Activated T-helper 2 cell treated with anti-CD3 and anti-CD28 coated beads, Interferon-gamma antibody, Interleukin-2, Interleukin-4, amounts not matched to agents 10 μg/mL and 5 μg/mL and 100 μg/mL, durations not matched to agents 14 hours and 24 hours and 36 hours (primary cell): Measurements from ENCODE around the gene ZEB2. TPM values are rescaled to one million over a fixed set of nuclear protein-coding genes. Genes with fewer than 3 reads are reported as not detected.

ENCODE experiments used
- DNase-seq: peaks from one replicate; pipeline ENCODE4 v3.0.0; 2021; ENCODE audit warnings: low spot score
- H3K27ac Mint-ChIP-seq: one replicate; pipeline ENCODE4 v1.8.0; 2021; ENCODE audit warnings: mixed read lengths
- H3K27me3 Mint-ChIP-seq: one replicate; pipeline ENCODE4 v1.8.0; 2021; ENCODE audit warnings: low read depth, mixed read lengths
- H3K36me3 Mint-ChIP-seq: one replicate; pipeline ENCODE4 v1.8.0; 2021; ENCODE audit warnings: low read depth, mixed read lengths
- H3K4me1 Mint-ChIP-seq: one replicate; pipeline ENCODE4 v1.8.0; 2021; ENCODE audit warnings: low read depth, mixed read lengths
- H3K4me3 Mint-ChIP-seq: one replicate; pipeline ENCODE4 v1.8.0; 2021; ENCODE audit warnings: low read depth, mild to moderate bottlenecking, moderate library complexity, mixed read lengths
- H3K9me3 Mint-ChIP-seq: one replicate; pipeline ENCODE4 v1.8.0; 2021; ENCODE audit warnings: mixed read lengths
- intact Hi-C: fragments of 100-400 bp; cut with micrococcal nuclease; formaldehyde crosslinking; loops from one replicate; pipeline ENCODE4 v1.15.1; 2023
- total RNA-seq: library from RNA; stranded (reverse); gene quantifications from 2 replicates; pipeline ENCODE4 v1.2.3, GENCODE V29; 2022

Gene ZEB2
- 50.9 and 53.2 TPM in 2 replicates for total RNA-seq

DNA sequence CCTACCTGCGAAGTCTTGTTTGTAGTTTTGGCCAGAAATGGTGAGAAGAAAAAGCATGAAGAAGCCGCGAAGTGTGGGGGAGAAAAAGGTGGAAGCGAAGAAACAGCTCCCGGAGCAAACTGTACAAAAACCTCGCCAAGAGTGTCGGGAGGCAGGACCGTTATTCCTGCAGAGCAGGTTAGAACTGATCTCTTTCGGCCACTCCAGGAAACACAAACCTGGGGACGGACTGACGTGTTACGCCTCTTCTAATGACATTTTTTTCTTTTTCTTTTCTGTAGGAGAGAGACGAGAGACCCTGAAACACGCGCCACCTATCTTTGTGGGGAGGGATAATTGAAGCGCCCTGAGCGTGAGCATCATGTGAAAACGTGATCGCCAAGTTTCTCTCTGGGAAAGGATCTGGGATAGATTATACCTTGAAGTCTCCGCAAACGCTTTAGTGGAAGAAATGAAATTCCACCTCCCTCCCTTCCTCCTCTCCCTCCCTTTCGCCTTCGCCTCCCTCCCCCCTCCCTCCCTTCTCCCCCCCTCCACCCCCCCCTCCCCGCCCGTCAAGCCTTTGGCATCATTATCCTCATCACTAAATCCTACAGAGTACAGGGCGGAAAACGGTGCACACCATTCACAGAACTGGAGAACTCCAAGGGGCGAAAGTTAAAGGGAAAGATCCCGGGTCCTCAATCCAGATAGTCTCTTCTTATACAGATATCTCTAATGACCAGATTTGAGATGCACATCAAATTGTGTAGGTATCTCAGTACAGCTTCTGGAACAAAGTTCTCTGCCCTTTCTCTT, at the start of gene ZEB2:
TSS of gene ZEB2 (minus strand) at position 186 of the 798 bp plus-strand sequence. CDS start 2,769 bp downstream, outside the sequence.
- H3K4me3 Mint-ChIP-seq = peak within 1 kb of the TSS; percentile 45

DNA sequence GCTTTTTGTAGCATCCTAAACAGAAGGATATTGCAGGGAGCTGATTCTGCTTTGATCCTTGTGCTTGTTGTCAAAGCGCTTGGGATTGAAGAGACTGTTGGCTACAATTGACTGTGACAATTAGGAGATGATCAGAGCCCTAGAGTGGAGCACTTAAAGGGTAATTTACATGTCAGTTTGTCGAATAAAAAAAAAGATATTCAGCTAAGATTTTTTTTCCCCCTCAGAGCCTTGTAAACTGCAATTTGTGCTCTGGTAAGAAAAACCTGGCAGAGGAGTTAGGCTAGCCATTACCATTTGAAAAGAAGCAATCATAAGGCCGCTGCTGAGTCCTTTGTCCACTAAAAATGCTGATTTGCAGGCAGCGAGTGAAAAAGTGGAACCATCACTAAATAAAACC, 47.8 kb upstream of the ZEB2 start:
- Mint-ChIP-seq H3K36me3 (no peaks in the 10 kb centered on the region), H3K4me3 (no peak overlapping the region)

More for the DNA sequence above, at the start of gene ZEB2:
- intact Hi-C loops = loop anchor here (2.0 to 10.0 kb wide), 7 partner anchors 33 to 815 kb away; no protein-coding TSS in a partner anchor
- Mint-ChIP-seq H3K36me3 (peaks cover 9% of the 10 kb centered on the region), H3K27ac (no peak within 1 kb of the TSS), H3K27me3 (peaks cover 34% of the 10 kb centered on the region), H3K9me3 (no peaks in the 10 kb centered on the region), H3K4me1 (peaks cover 26% of the 10 kb centered on the region)
- DNase-seq = peak; percentile 30

DNA sequence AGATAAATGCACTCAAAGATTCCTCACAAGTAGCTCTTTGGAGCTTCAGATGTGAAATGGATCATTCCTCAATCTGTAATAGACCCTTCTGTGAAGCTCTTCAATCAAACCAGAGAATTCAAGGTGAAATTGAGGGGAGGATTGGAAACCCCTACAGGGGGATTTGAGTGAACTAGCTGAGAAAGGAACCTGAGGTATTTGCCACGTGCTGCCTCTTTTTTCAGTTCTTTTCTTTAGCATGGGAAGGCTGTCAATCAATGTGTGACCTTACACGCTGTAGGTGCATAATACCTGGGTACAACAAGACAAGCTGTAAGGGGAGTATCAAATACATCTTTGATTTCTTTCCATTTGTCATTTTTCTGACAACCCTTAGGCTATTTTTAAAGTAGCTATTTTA, 46.5 kb upstream of the ZEB2 start:
- H3K4me1 Mint-ChIP-seq = peaks cover 7% of the 10 kb centered on the region
- no peak for DNase-seq
- H3K4me3 Mint-ChIP-seq = no peak overlapping the region
- H3K27me3 Mint-ChIP-seq = peaks cover 28% of the 10 kb centered on the region
- intact Hi-C loops = no loop called here
- no peaks in the 10 kb centered on the region for H3K9me3 Mint-ChIP-seq
- H3K36me3 Mint-ChIP-seq = no peaks in the 10 kb centered on the region
- H3K27ac Mint-ChIP-seq = no peak overlapping the region

More for the DNA sequence above, 47.8 kb upstream of the ZEB2 start:
- Mint-ChIP-seq H3K4me1 (peaks cover 18% of the 10 kb centered on the region), H3K27ac (no peak overlapping the region), H3K27me3 (peaks cover 25% of the 10 kb centered on the region), H3K9me3 (no peaks in the 10 kb centered on the region)
- DNase-seq = no peak
- intact Hi-C loops = no loop called here

DNA sequence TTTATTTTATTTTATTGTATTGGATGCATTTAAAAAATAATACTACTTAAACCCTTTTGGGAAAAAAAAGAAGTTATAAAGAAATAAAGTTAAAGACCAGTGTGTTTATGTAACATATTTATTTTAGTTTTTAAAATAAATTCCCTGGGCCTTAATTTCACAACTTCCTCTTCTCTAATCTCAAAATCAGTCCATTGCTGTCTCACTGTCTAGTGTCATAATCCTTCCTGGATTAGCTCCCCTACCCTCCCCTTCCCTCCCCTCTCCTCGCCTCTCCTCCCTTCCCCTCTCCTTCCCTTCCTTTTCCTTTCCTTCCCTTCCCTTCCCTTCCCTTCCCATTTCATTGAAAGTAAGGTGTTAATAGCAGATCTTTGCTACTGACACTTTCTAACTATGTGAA, 40.3 kb upstream of the ZEB2 start:
- intact Hi-C loops = no loop called here
- no peaks in the 10 kb centered on the region for H3K36me3 Mint-ChIP-seq
- H3K4me1 Mint-ChIP-seq = no peaks in the 10 kb centered on the region
- no peak overlapping the region for H3K4me3 Mint-ChIP-seq
- H3K27me3 Mint-ChIP-seq = peaks cover 38% of the 10 kb centered on the region
- H3K9me3 Mint-ChIP-seq = no peaks in the 10 kb centered on the region
- H3K27ac Mint-ChIP-seq = no peak overlapping the region
- DNase-seq = no peak

DNA sequence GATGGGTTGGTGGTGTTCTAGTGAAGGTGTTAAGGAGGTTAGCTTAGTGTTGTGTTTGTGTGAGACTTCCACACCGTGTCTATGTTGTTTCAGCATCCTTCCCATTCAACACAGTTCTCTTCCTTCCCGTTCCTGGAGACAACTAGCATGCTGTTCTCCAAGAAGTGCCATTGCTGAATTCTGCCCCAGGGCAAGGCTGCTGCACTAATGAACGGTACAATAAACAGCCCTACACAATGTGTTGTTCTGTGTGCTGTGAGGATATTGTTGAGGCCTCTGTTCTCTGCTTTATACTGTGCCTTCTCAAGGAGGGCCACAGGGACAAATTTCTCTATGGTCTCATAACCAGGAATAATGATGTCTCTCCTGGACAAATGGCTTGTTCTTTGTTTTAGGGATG, 39.8 kb upstream of the ZEB2 start:
- Mint-ChIP-seq H3K36me3 (no peaks in the 10 kb centered on the region), H3K4me3 (no peak overlapping the region), H3K27ac (no peak overlapping the region)

DNA sequence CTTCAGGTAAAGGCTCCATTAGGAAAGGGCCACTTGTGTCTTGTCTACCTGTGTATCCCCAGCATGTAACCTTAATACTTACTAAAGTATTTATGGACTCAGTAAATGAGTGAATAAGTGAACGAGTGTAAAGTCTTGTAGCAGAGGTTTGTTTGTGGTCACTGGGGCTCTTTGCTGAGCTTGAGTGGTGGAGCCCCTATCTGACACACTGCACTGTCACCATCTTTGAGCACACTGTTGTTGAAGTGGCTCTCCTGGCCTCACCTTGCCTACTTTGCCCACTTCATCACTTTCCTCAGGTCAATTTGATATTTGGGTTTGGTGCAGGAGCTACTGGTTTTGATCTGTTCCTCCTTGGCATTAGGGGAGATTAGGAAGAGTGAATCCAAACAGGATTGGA, 39.3 kb upstream of the ZEB2 start:
- Mint-ChIP-seq H3K4me1 (peaks cover under 1% of the 10 kb centered on the region), H3K27ac (no peak overlapping the region), H3K4me3 (no peak overlapping the region), H3K9me3 (no peaks in the 10 kb centered on the region), H3K36me3 (no peaks in the 10 kb centered on the region), H3K27me3 (peaks cover 40% of the 10 kb centered on the region)
- intact Hi-C loops = loop anchor here (10.0 kb wide), 1 partner anchor 86 kb away; no protein-coding TSS in a partner anchor
- no peak for DNase-seq

More for the DNA sequence above, 39.8 kb upstream of the ZEB2 start:
- Mint-ChIP-seq H3K9me3 (no peaks in the 10 kb centered on the region), H3K27me3 (peaks cover 40% of the 10 kb centered on the region), H3K4me1 (no peaks in the 10 kb centered on the region)
- intact Hi-C loops = loop anchor here (10.0 kb wide), 1 partner anchor 85 kb away; no protein-coding TSS in a partner anchor
- DNase-seq = no peak

DNA sequence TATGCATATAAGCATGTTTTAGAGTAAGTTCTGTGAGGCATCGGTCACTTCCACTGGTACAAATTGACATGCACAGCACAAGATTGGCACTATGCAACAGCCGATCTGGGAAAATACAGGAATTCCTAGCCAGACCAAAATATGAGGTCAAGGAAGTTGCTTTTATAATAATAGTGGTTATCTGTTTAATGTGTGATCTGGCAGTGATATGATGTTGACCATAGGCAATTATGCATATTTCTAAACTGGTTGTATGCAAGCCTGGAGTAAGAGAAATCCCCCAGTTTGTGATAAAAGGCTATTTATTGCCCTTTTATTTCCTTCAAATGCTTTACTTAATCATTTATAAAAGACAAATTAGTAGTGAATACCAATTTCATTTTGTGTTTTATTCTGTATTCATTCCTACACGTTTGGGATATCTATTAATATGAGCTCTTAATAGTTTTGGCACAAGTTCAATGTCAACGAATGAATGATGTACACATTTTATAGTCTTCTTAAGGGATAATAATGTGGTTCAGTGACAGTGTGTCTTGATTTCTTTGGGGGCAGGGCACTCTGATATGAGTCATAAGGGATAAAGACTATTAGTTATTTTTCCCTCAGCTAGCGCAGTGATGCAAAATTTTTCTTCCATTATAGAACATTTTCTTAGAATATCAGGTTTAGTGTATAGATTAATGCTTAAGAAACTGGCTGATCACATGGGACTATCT, 34.7 kb upstream of the ZEB2 start:
- Mint-ChIP-seq H3K27ac (no peak overlapping the region), H3K4me1 (peaks cover 16% of the 10 kb centered on the region), H3K36me3 (no peaks in the 10 kb centered on the region), H3K9me3 (no peaks in the 10 kb centered on the region), H3K27me3 (peaks cover 24% of the 10 kb centered on the region), H3K4me3 (no peak overlapping the region)
- no peak for DNase-seq
- intact Hi-C loops = loop anchor here (10.0 kb wide), 1 partner anchor 90 kb away; no protein-coding TSS in a partner anchor

DNA sequence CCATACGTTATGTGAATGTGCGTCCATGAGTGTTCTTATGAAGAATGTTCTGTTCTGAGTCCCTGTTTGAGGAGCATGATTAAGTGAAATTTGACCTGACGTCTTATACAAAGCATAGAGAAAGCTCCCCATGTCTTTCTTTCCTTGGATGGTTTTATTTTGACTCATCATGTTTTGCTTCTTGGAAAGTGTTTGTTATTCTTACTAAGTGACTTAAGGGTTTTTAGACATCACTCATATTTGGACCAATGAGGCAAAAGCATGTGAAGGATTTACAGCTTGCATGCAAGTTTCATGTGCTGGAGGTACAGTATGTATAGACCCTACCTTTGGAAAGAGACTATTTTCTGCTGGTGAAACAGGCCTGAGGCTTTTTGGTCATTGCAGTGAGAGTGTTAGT, 33.5 kb upstream of the ZEB2 start:
- no peaks in the 10 kb centered on the region for H3K36me3 Mint-ChIP-seq
- intact Hi-C loops = loop anchor here (1.0 to 10.0 kb wide), 3 partner anchors 20 to 91 kb away; no protein-coding TSS in a partner anchor
- H3K4me1 Mint-ChIP-seq = peaks cover 20% of the 10 kb centered on the region
- H3K4me3 Mint-ChIP-seq = no peak overlapping the region
- H3K9me3 Mint-ChIP-seq = no peaks in the 10 kb centered on the region
- H3K27ac Mint-ChIP-seq = no peak overlapping the region
- DNase-seq = no peak
- H3K27me3 Mint-ChIP-seq = peaks cover 16% of the 10 kb centered on the region

DNA sequence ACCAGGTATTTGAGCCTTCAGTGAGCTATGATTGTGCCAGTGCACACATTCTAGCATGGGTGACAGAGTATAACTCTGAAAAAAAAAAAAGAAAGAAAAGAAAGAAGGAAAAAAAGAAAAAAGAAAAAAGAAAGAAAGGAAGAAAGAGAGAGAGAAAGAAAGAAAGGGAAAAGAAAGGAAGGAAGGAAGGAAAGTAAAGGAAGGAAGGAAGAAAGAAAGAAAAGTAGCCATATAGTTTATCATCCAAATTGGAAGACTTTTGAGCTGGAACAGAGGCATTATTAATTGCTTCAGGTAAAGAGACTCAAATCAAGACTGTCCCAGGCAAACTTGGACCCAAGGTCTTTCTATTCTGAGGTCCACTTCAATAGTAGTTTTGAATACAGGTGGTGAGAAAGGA, 32.9 kb upstream of the ZEB2 start:
- Mint-ChIP-seq H3K27ac (no peak overlapping the region), H3K4me3 (no peak overlapping the region), H3K9me3 (no peaks in the 10 kb centered on the region), H3K27me3 (peaks cover 17% of the 10 kb centered on the region), H3K4me1 (peaks cover 26% of the 10 kb centered on the region), H3K36me3 (no peaks in the 10 kb centered on the region)
- no peak for DNase-seq
- intact Hi-C loops = loop anchor here (1.0 to 10.0 kb wide), 3 partner anchors 20 to 92 kb away; no protein-coding TSS in a partner anchor

DNA sequence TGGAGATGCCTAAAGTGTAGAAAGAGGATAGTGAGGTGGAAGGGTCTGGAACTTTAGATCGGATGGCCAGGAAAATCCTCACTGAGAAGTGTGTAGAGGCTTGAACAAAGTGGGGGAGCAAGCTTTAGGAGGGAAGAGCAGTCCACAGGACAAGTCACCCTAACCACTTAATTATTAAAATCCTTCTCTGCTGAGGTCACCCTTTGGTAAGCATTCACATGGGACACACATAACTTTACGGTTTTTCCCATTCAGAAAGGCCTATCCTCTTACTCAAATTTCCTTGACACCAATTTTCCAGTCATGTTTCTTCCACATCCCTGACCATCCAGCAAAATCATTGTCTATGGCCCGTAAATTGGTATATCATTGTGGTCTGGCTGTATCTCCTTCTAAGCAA, 31.0 kb upstream of the ZEB2 start:
- intact Hi-C loops = loop anchor here (10.0 kb wide), 1 partner anchor 94 kb away; no protein-coding TSS in a partner anchor
- DNase-seq = no peak
- Mint-ChIP-seq H3K9me3 (no peaks in the 10 kb centered on the region), H3K27ac (no peak overlapping the region), H3K4me3 (no peak overlapping the region), H3K27me3 (peaks cover 16% of the 10 kb centered on the region), H3K36me3 (no peaks in the 10 kb centered on the region), H3K4me1 (peaks cover 26% of the 10 kb centered on the region)

DNA sequence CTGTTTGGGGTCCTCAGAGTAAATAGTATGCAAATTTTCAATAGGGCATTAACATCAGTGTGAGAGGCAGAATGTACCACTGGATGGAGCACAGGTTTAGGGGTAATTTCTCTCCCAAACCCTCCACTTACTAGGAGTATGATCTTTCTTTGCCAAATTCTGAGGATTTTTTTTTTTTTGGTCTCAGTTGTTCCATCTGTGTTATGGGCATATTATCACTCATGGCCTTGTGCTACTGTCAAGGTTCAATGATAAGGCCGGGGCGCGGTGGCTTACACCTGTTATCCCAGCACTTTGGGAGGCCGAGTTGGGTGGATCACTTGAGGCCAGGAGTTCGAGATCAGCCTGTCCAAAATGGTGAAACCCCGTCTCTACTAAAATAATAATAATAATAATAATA, 30.2 kb upstream of the ZEB2 start:
- H3K9me3 Mint-ChIP-seq = no peaks in the 10 kb centered on the region
- peaks cover 16% of the 10 kb centered on the region for H3K27me3 Mint-ChIP-seq
- DNase-seq = no peak
- H3K27ac Mint-ChIP-seq = no peak overlapping the region
- peaks cover 26% of the 10 kb centered on the region for H3K4me1 Mint-ChIP-seq
- H3K36me3 Mint-ChIP-seq = no peaks in the 10 kb centered on the region
- intact Hi-C loops = loop anchor here (10.0 kb wide), 1 partner anchor 95 kb away; no protein-coding TSS in a partner anchor
- no peak overlapping the region for H3K4me3 Mint-ChIP-seq

DNA sequence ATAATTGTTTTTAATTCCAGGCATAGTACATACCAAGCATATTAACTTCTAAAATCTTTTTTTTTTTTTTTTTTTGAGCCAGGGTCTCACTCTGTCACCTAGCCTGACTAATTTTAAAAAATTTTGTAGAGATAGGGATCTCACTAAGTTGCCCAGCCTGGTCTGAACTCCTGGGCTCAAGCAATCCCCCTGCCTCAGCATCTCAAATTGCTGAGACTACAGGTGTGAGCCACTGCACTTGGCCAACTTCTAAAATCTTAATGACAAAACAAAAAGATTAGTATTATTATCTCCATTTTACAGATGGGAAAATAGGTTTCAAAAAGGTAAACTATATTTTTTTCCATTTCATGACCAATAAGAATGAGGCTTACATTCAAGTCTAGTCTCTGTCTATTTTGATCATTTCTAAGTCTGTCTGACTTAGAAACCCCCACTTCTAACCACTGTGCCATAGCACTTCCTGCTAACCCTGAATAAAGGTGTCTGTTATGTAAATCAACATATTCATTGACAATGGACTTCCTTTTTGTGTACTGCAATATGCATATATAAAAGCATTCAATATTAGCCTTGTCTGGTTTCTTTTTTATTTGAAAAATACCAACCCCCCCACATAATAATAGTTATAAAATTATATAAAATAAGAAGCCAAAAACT, 28.7 kb upstream of the ZEB2 start:
- Mint-ChIP-seq H3K36me3 (no peaks in the 10 kb centered on the region), H3K4me3 (no peak overlapping the region), H3K27me3 (peaks cover 19% of the 10 kb centered on the region), H3K9me3 (no peaks in the 10 kb centered on the region), H3K4me1 (peaks cover 21% of the 10 kb centered on the region), H3K27ac (no peak overlapping the region)
- intact Hi-C loops = no loop called here
- no peak for DNase-seq
